GM12878 (cell line): ENCODE results near the gene ARRDC5. TPM values are rescaled to one million over a fixed set of nuclear protein-coding genes. Genes with fewer than 3 reads are reported as not detected.
A peak's percentile ranks its signal among the peaks of the same experiment; 100 is the strongest.

Experiments
- BCLAF1 ChIP-seq: fragments of 450-650 bp; IDR thresholded peaks from 2 replicates; pipeline ENCODE4 v1.6.1; 2017; ENCODE audit warnings: antibody characterized with exemption, mild to moderate bottlenecking, moderate library complexity
- CUX1 ChIP-seq: IDR thresholded peaks from 2 replicates; pipeline ENCODE4 v1.6.1; 2012; ENCODE audit warnings: improper control_type of control experiment, low read depth, low read length; ENCODE audit not compliant: insufficient replicate concordance
- FOXK2 ChIP-seq: fragments of 450-650 bp; IDR thresholded peaks from 2 replicates; pipeline ENCODE4 v1.6.1; 2017; ENCODE audit warnings: mild to moderate bottlenecking, moderate library complexity
- FOXM1 ChIP-seq: IDR thresholded peaks from 2 replicates; pipeline ENCODE4 v1.6.1; 2012; ENCODE audit warnings: low read depth, mild to moderate bottlenecking, inconsistent platforms, low read length, moderate library complexity
- IRF4 ChIP-seq: IDR thresholded peaks from 2 replicates; pipeline ENCODE4 v1.6.1; 2011; ENCODE audit warnings: low read depth, low read length
- MAX ChIP-seq: IDR thresholded peaks from 2 replicates; pipeline ENCODE4 v1.6.1; 2012; ENCODE audit warnings: low read depth, low read length, improper control_type of control experiment
- NFYB ChIP-seq: IDR thresholded peaks from 2 replicates; pipeline ENCODE4 v1.6.1; 2011; ENCODE audit warnings: low read depth, mild to moderate bottlenecking, low read length, improper control_type of control experiment, moderate library complexity; ENCODE audit not compliant: insufficient read depth
- POLR2A ChIP-seq: IDR thresholded peaks from 2 replicates; pipeline ENCODE4 v1.6.1; 2011; ENCODE audit warnings: low read depth, mild to moderate bottlenecking, low read length
- POU2F2 ChIP-seq: IDR thresholded peaks from 3 replicates; pipeline ENCODE4 v1.6.1; 2011; ENCODE audit warnings: low read depth, mild to moderate bottlenecking, low read length, borderline replicate concordance
- RAD51 ChIP-seq: fragments of 450-650 bp; IDR thresholded peaks from 2 replicates; pipeline ENCODE4 v1.6.1; 2016; ENCODE audit warnings: moderate library complexity, mild to moderate bottlenecking, inconsistent platforms
- SMARCA5 ChIP-seq: fragments of 450-650 bp; IDR thresholded peaks from 2 replicates; pipeline ENCODE4 v1.6.1; 2017; ENCODE audit warnings: mild to moderate bottlenecking
- USF2 ChIP-seq: IDR thresholded peaks from 2 replicates; pipeline ENCODE4 v1.6.1; 2011; ENCODE audit warnings: low read depth, low read length, improper control_type of control experiment, borderline replicate concordance
- WRNIP1 ChIP-seq: IDR thresholded peaks from 2 replicates; pipeline ENCODE4 v1.6.1; 2011; ENCODE audit warnings: low read depth, low read length, improper control_type of control experiment, borderline replicate concordance
- ZBTB11 ChIP-seq: fragments of 450-650 bp; formaldehyde crosslinking; IDR thresholded peaks from 2 replicates; pipeline ENCODE4 v1.5.0; 2022; ENCODE audit warnings: mild to moderate bottlenecking, missing genetic modification characterization
- polyA plus RNA-seq, 11 experiments: library from polyadenylated mRNA; depleted of rRNA in 4 of 11; unstranded in 6 of 11; stranded (reverse) in 5 of 11; fragments of >200 nt; fragmentation: Nextera tagmentation in 4 of 11; fragmentation: Illumina TruSeq in 1 of 11; extraction: Ambion mirVana in 4 of 11; extraction: Trizol in 1 of 11; gene quantifications; 1 replicate in 1 of 11; 2 replicates in 10 of 11; pipeline versions ENCODE4 v1.2.1 to v1.2.3, GENCODE V29; 2011 to 2016; ENCODE audit warnings: inconsistent platforms in 2 of 11, missing spikeins in 2 of 11, low read depth in 1 of 11
- total RNA-seq, 4 experiments: library from RNA; depleted of rRNA in 3 of 4; stranded (reverse); fragments of >200 nt in 3 of 4; fragmentation: Illumina TruSeq in 1 of 4; extraction: Trizol in 1 of 4; gene quantifications; 2 replicates each; pipeline versions ENCODE4 v1.2.1 to v1.2.3, GENCODE V29; 2013 to 2021
- TF ChIP-seq, protein P1 (sequence below): IDR thresholded peaks from 2 replicates; pipeline ENCODE4 v1.6.1; 2012; ENCODE audit warnings: low read depth, low read length, improper control_type of control experiment

The ARRDC5 gene
- total and polyA plus RNA-seq, 10 of the 15 experiments (the other 5 are each of a cell fraction or from before 2014, with no cell fraction given) = 0.03 to 0.38 (median 0.12) TPM; not detected in 2

DNA sequence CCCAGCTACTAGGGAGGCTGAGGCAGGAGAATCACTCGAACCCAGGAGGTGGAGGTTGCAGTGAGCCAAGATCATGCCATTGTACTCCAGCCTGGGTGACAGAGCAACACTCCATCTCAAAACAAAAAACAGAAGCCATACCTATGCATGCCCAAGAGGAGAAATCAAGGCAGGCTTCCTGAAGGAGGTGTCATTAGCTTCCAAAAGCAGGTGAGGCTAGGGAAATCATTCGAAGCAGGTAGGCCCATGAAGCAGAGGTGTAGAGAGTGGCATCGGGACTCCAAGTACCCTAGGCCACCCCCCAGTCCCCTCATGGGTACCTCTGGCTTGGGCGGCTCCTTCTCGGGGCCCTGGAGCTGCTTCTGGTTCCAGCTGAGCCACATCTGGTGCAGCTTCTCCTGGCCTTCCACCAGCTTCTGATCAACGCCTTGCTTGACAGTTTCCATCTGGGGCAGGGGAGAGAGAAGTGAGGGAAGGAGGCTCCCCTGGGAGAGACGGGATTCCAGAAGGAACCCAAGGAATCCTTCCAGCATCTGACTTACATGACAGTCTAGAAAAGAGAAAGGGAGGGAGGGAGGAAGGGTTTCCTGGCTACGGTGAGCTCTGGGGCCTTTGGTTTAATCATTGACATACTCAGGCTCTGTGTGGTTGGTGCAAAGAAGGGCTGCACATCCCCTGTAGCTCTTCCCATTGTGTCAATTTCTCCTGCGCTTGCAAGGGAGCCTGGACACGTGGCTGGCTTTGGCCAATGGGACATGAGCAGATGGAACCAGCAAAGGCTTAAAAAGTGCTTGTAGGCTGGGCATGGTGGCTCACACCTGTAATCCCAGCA lies 58.1 kb downstream of the ARRDC5 start (continued):
- TF ChIP-seq RAD51 (peak; percentile 66; the same call in 1 of the 2 replicates), FOXM1 (no peak), NFYB (peak; percentile 63; the same call in 1 of the 2 replicates), ZBTB11 (CRISPR knock-in tag) (no peak), CUX1 (no peak), SMARCA5 (no peak), MAX (no peak), WRNIP1 (no peak), FOXK2 (no peak), POU2F2 (no peak), POLR2A (no peak), BCLAF1 (no peak), USF2 (peak; percentile 10; the same call in 1 of the 2 replicates), IRF4 (no peak)
- TF ChIP-seq, protein P1, sequence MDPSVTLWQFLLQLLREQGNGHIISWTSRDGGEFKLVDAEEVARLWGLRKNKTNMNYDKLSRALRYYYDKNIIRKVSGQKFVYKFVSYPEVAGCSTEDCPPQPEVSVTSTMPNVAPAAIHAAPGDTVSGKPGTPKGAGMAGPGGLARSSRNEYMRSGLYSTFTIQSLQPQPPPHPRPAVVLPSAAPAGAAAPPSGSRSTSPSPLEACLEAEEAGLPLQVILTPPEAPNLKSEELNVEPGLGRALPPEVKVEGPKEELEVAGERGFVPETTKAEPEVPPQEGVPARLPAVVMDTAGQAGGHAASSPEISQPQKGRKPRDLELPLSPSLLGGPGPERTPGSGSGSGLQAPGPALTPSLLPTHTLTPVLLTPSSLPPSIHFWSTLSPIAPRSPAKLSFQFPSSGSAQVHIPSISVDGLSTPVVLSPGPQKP = no peak
